ENCODE results near the gene PSME1.

DNA sequence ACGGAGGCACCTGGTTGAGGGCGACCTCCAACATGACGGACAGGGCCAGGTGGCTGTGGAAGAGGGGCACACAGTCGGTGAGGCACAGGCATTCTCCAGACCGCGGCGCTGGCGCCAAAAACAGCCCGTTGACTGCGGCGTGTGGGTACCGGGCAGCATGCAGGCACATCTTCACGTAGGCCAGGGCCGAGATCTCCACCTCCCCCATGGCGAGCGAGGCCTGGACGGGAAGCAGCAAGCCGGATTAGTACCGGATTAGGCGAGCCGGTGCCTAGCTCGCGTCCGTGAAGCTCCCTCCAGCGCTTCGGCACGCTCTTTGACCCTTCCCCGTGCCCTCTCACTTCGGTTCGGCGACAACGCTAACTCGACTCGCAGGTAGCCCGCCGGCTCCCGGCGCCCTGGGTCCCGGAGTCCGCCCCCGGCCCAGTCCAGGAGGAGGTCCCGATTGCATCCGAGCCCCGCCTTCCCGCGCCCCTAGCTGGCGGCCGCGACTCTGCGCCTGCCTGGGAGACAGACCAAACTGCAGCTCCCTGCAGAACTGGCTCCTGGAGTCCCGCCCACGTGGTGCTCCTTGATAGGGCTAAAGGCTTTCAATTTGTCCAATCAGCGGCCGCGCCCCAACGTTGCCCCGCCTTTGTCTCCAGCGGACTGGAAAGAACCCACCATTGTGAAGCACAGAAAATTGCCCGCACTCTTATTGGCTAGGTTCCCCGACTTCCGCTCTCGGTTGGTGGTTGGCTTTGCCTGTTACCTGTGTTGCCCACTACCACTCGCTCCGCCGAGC is 5.3 kb downstream of the PSME1 start, which contains the start of gene EMC9:
- TF ChIP-seq, protein P1, sequence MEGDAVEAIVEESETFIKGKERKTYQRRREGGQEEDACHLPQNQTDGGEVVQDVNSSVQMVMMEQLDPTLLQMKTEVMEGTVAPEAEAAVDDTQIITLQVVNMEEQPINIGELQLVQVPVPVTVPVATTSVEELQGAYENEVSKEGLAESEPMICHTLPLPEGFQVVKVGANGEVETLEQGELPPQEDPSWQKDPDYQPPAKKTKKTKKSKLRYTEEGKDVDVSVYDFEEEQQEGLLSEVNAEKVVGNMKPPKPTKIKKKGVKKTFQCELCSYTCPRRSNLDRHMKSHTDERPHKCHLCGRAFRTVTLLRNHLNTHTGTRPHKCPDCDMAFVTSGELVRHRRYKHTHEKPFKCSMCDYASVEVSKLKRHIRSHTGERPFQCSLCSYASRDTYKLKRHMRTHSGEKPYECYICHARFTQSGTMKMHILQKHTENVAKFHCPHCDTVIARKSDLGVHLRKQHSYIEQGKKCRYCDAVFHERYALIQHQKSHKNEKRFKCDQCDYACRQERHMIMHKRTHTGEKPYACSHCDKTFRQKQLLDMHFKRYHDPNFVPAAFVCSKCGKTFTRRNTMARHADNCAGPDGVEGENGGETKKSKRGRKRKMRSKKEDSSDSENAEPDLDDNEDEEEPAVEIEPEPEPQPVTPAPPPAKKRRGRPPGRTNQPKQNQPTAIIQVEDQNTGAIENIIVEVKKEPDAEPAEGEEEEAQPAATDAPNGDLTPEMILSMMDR (conservative IDR thresholded peaks at IDR 0.05; ENCODE audit: low read depth, low read length): peak; percentile 42; the same call in 1 of the 2 replicates
- no peak for TF ChIP-seq EZH2 (IDR thresholded peaks at IDR 0.05; ENCODE audit: borderline replicate concordance, low read depth, low read length, poor library complexity, severe bottlenecking)

All from A673 (cell line).